GM10266 (cell line): ENCODE measurements around the gene PAPSS1.

Experiments
- DNase-seq: peaks from one replicate; pipeline ENCODE4 v3.0.0; 2012; ENCODE audit errors: extremely low spot score
- CTCF ChIP-seq: IDR thresholded peaks from 2 replicates; pipeline ENCODE4 v1.5.1; 2012; ENCODE audit warnings: mild to moderate bottlenecking, low read depth; ENCODE audit not compliant: control insufficient read depth, insufficient read depth; ENCODE audit errors: missing control alignments

Gene PAPSS1

GRCh38 chr4:107589269-107589668 lies 130.8 kb downstream of the PAPSS1 start:
- TF ChIP-seq CTCF, result no peak

GRCh38 chr4:107586371-107586770 lies 133.7 kb downstream of the PAPSS1 start:
- no peak for DNase-seq
- TF ChIP-seq CTCF, result no peak

More at GRCh38 chr4:107589269-107589668, 130.8 kb downstream of the PAPSS1 start:
- DNase-seq, result no peak

- TF ChIP-seq CTCF, result no peak
- no peak for DNase-seq
Observed at GRCh38 chr4:107579099-107579498, 140.9 kb downstream of the PAPSS1 start.

- no peak for TF ChIP-seq CTCF
- DNase-seq, result no peak
Observed at GRCh38 chr4:107578321-107578720, 141.7 kb downstream of the PAPSS1 start.

- DNase-seq, result no peak
- TF ChIP-seq CTCF, result no peak
Observed at GRCh38 chr4:107577743-107578142, 142.3 kb downstream of the PAPSS1 start.

- no peak for DNase-seq
- TF ChIP-seq CTCF, result no peak
Observed at GRCh38 chr4:107575243-107575642, 144.8 kb downstream of the PAPSS1 start.

GRCh38 chr4:107572281-107572680 lies 147.8 kb downstream of the PAPSS1 start:
- DNase-seq, result no peak
- TF ChIP-seq CTCF, result no peak
